Measurements from ENCODE around the gene FAM162B. TPM values are rescaled to one million over a fixed set of nuclear protein-coding genes. Genes with fewer than 3 reads are reported as not detected.

Gene FAM162B
- total RNA-seq, result 3.6 TPM
- long read RNA-seq, transcript FAM162B-201 (4 exons, 1,036 nt), result major isoform, 5 of 6 reads
- long read RNA-seq, partial matches to known transcripts, result 0 of 6 reads
- long read RNA-seq, other reads (novel, unspliced or antisense), result 1 of 6 reads

- peak; percentile 94 for ATAC-seq
- intact Hi-C loops (cut with micrococcal nuclease), result no loop called here
- peak; percentile 86 for DNase-seq
Measured at GRCh38 chr6:116764961-116765841, at the start of gene FAM162B. TSS of gene FAM162B (minus strand) at chr6:116765719. CDS start at chr6:116765576, 143 bp downstream.

- DNase-seq, result no peak
- intact Hi-C loops (cut with micrococcal nuclease), result no loop called here
- ATAC-seq, result no peak
Measured at GRCh38 chr6:116812051-116812650, 46.6 kb upstream of the FAM162B start.

GRCh38 chr6:116801971-116802370 is 36.5 kb upstream of the FAM162B start:
- ATAC-seq, result no peak

GRCh38 chr6:116799945-116800344 is 34.4 kb upstream of the FAM162B start:
- intact Hi-C loops (cut with micrococcal nuclease), result no loop called here
- no peak for DNase-seq
- ATAC-seq, result no peak

More at GRCh38 chr6:116801971-116802370, 36.5 kb upstream of the FAM162B start:
- intact Hi-C loops (cut with micrococcal nuclease), result no loop called here
- no peak for DNase-seq

- no peak for ATAC-seq
- no peak for DNase-seq
- intact Hi-C loops (cut with micrococcal nuclease), result no loop called here
Measured at GRCh38 chr6:116797585-116797984, 32.1 kb upstream of the FAM162B start.

GRCh38 chr6:116793224-116793623 is 27.7 kb upstream of the FAM162B start:
- intact Hi-C loops (cut with micrococcal nuclease), result no loop called here
- ATAC-seq (no peak), DNase-seq (no peak)

GRCh38 chr6:116783852-116784251 is 18.3 kb upstream of the FAM162B start:
- ATAC-seq, result no peak
- no peak for DNase-seq
- intact Hi-C loops (cut with micrococcal nuclease), result no loop called here

- intact Hi-C loops (cut with micrococcal nuclease), result no loop called here
- no peak for DNase-seq
- no peak for ATAC-seq
Measured at GRCh38 chr6:116779573-116780164, 14.2 kb upstream of the FAM162B start.

- no peak for DNase-seq
- intact Hi-C loops (cut with micrococcal nuclease), result no loop called here
- ATAC-seq, result no peak
Measured at GRCh38 chr6:116773886-116774285, 8.4 kb upstream of the FAM162B start.

- ATAC-seq (no peak), DNase-seq (no peak)
- intact Hi-C loops (cut with micrococcal nuclease), result no loop called here
Measured at GRCh38 chr6:116772450-116772849, 6.9 kb upstream of the FAM162B start.

- ATAC-seq (peak; percentile 20), DNase-seq (no peak)
- intact Hi-C loops (cut with micrococcal nuclease), result no loop called here
Measured at GRCh38 chr6:116767715-116768114, 2.2 kb upstream of the FAM162B start.

- intact Hi-C loops (cut with micrococcal nuclease), result no loop called here
- no peak for ATAC-seq
- no peak for DNase-seq
Measured at GRCh38 chr6:116766506-116767176, 1.1 kb upstream of the FAM162B start.

- ATAC-seq, result peak; percentile 41
- DNase-seq, result peak; percentile 33
Measured at GRCh38 chr6:116764629-116764960, 924 bp downstream of the FAM162B start.

GRCh38 chr6:116763906-116764628 is 1.5 kb downstream of the FAM162B start:
- ATAC-seq, result peak; percentile 39
- intact Hi-C loops (cut with micrococcal nuclease), result no loop called here
- no peak for DNase-seq

More at GRCh38 chr6:116764629-116764960, 924 bp downstream of the FAM162B start:
- intact Hi-C loops (cut with micrococcal nuclease), result no loop called here

GRCh38 chr6:116763048-116763447 is 2.5 kb downstream of the FAM162B start:
- intact Hi-C loops (cut with micrococcal nuclease), result no loop called here
- DNase-seq (no peak), ATAC-seq (no peak)

GRCh38 chr6:116762235-116762634 is 3.3 kb downstream of the FAM162B start:
- ATAC-seq, result no peak
- intact Hi-C loops (cut with micrococcal nuclease), result no loop called here
- DNase-seq, result no peak

- DNase-seq (no peak), ATAC-seq (no peak)
- intact Hi-C loops (cut with micrococcal nuclease), result no loop called here
Measured at GRCh38 chr6:116761779-116762178, 3.7 kb downstream of the FAM162B start.

- ATAC-seq, result no peak
- intact Hi-C loops (cut with micrococcal nuclease), result no loop called here
- DNase-seq, result no peak
Measured at GRCh38 chr6:116745176-116745575, 20.3 kb downstream of the FAM162B start.

- intact Hi-C loops (cut with micrococcal nuclease), result no loop called here
- ATAC-seq, result no peak
- DNase-seq, result no peak
Measured at GRCh38 chr6:116741571-116741970, 23.9 kb downstream of the FAM162B start.
